ENCODE results near the gene RAB43. TPM values are rescaled to one million over a fixed set of nuclear protein-coding genes. Genes with fewer than 3 reads are reported as not detected.

Gene RAB43
- total and polyA plus RNA-seq, 4 donors, result 3.0 to 6.9 (median 4.4) TPM

DNA sequence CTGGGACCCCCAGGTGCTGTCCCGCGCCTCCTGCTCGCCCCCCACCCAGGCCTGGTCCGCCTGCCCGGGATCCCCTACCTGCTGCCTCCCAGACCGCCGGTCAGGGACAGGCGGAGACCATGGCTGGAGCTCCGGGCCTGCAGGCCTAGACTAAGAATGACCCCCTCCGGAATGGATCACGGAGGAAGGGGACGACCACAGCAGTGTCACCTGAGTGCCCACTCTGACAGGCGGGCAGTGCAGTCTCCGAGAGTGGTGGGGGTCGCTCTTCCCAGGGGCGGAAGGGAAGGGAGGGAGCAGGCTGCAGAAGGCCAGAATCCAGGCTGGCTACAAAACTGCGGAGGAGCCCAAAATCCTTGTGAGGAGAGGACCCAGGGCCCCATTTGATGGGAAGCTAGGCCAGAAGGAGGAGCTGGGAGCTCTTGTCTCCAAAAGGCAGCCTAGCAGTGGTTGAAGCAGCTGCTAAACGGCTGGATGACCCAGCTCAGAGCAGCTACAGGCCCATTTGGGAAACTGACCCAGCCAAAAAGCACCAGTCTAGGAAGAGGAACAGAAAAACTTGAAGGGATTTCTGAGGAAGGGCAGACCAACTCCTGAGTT, 908 bp upstream of the RAB43 start:
- H3K4me3 ChIP-seq (ENCODE audit: low read depth, low read length), result peak overlapping the region; percentile 59
- peak overlapping the region; percentile 86 for H3K27ac ChIP-seq (ENCODE audit: low read depth, low read length)
- H3K9me3 ChIP-seq (ENCODE audit: control insufficient read depth, insufficient read depth, low read length), result no peaks in the 10 kb centered on the region
- no peaks in the 10 kb centered on the region for H3K27me3 ChIP-seq (ENCODE audit: control insufficient read depth, insufficient read depth, low read length)
- peak in 2 of 6 donors; percentile 17 to 39 for DNase-seq (ENCODE audit: low read depth in 4 of 6, low spot score in 6 of 6)
- H3K4me1 ChIP-seq (ENCODE audit: control insufficient read depth, insufficient read depth, low read length), result peaks cover 35% of the 10 kb centered on the region
- H3K36me3 ChIP-seq (ENCODE audit: control insufficient read depth, insufficient read depth, low read length), result peaks cover 17% of the 10 kb centered on the region
- 22% methylated on average over 18 of the region's 18 CpGs for WGBS (ENCODE audit: insufficient coverage)

GRCh38 chr3:129121016-129121791, 400 bp downstream of the RAB43 start:
- Histone ChIP-seq H3K9me3 (ENCODE audit: control insufficient read depth, insufficient read depth, low read length) (no peaks in the 10 kb centered on the region), H3K4me3 (ENCODE audit: low read depth, low read length) (peak overlapping the region; percentile 74), H3K27me3 (ENCODE audit: control insufficient read depth, insufficient read depth, low read length) (no peaks in the 10 kb centered on the region), H3K4me1 (ENCODE audit: control insufficient read depth, insufficient read depth, low read length) (peaks cover 35% of the 10 kb centered on the region), H3K27ac (ENCODE audit: low read depth, low read length) (peak overlapping the region; percentile 82), H3K36me3 (ENCODE audit: control insufficient read depth, insufficient read depth, low read length) (peaks cover 4% of the 10 kb centered on the region)
- WGBS (ENCODE audit: insufficient coverage), result 0% methylated on average over 70 of the region's 80 CpGs
- peak in 3 of 6 donors; percentile 20 to 67 (median 62) for DNase-seq (ENCODE audit: low read depth in 4 of 6, low spot score in 6 of 6)

GRCh38 chr3:129120254-129121004, 1.2 kb downstream of the RAB43 start:
- H3K27ac ChIP-seq (ENCODE audit: low read depth, low read length), result peak overlapping the region; percentile 82
- H3K4me1 ChIP-seq (ENCODE audit: control insufficient read depth, insufficient read depth, low read length), result peaks cover 35% of the 10 kb centered on the region
- peaks cover 2% of the 10 kb centered on the region for H3K36me3 ChIP-seq (ENCODE audit: control insufficient read depth, insufficient read depth, low read length)
- 0% methylated on average over 13 of the region's 18 CpGs for WGBS (ENCODE audit: insufficient coverage)
- H3K9me3 ChIP-seq (ENCODE audit: control insufficient read depth, insufficient read depth, low read length), result no peaks in the 10 kb centered on the region
- peak in 4 of 6 donors; percentile 17 to 78 (median 38) for DNase-seq (ENCODE audit: low read depth in 4 of 6, low spot score in 6 of 6)
- H3K4me3 ChIP-seq (ENCODE audit: low read depth, low read length), result peak overlapping the region; percentile 74
- no peaks in the 10 kb centered on the region for H3K27me3 ChIP-seq (ENCODE audit: control insufficient read depth, insufficient read depth, low read length)

- Histone ChIP-seq H3K27ac (ENCODE audit: low read depth, low read length) (peak overlapping the region; percentile 82), H3K27me3 (ENCODE audit: control insufficient read depth, insufficient read depth, low read length) (no peaks in the 10 kb centered on the region), H3K4me1 (ENCODE audit: control insufficient read depth, insufficient read depth, low read length) (peaks cover 35% of the 10 kb centered on the region), H3K36me3 (ENCODE audit: control insufficient read depth, insufficient read depth, low read length) (peaks cover 7% of the 10 kb centered on the region), H3K9me3 (ENCODE audit: control insufficient read depth, insufficient read depth, low read length) (no peaks in the 10 kb centered on the region), H3K4me3 (ENCODE audit: low read depth, low read length) (peak overlapping the region; percentile 74)
- DNase-seq (ENCODE audit: low read depth in 4 of 6, low spot score in 6 of 6), result no peak
- 56% methylated on average over 10 of the region's 13 CpGs for WGBS (ENCODE audit: insufficient coverage)
Observed at GRCh38 chr3:129119365-129120100, 2.1 kb downstream of the RAB43 start.

GRCh38 chr3:129118745-129119144, 2.9 kb downstream of the RAB43 start:
- DNase-seq (ENCODE audit: low read depth in 4 of 6, low spot score in 6 of 6), result no peak
- Histone ChIP-seq H3K27ac (ENCODE audit: low read depth, low read length) (no peak overlapping the region), H3K36me3 (ENCODE audit: control insufficient read depth, insufficient read depth, low read length) (peaks cover 7% of the 10 kb centered on the region), H3K27me3 (ENCODE audit: control insufficient read depth, insufficient read depth, low read length) (no peaks in the 10 kb centered on the region), H3K9me3 (ENCODE audit: control insufficient read depth, insufficient read depth, low read length) (no peaks in the 10 kb centered on the region), H3K4me1 (ENCODE audit: control insufficient read depth, insufficient read depth, low read length) (peaks cover 35% of the 10 kb centered on the region), H3K4me3 (ENCODE audit: low read depth, low read length) (no peak overlapping the region)
- WGBS (ENCODE audit: insufficient coverage), result 79% methylated on average over 3 of the region's 5 CpGs

GRCh38 chr3:129117134-129117533, 4.5 kb downstream of the RAB43 start:
- no peak overlapping the region for H3K4me3 ChIP-seq (ENCODE audit: low read depth, low read length)
- H3K9me3 ChIP-seq (ENCODE audit: control insufficient read depth, insufficient read depth, low read length), result no peaks in the 10 kb centered on the region
- no peak for DNase-seq (ENCODE audit: low read depth in 4 of 6, low spot score in 6 of 6)
- no peaks in the 10 kb centered on the region for H3K27me3 ChIP-seq (ENCODE audit: control insufficient read depth, insufficient read depth, low read length)
- H3K27ac ChIP-seq (ENCODE audit: low read depth, low read length), result no peak overlapping the region
- peaks cover 11% of the 10 kb centered on the region for H3K36me3 ChIP-seq (ENCODE audit: control insufficient read depth, insufficient read depth, low read length)
- H3K4me1 ChIP-seq (ENCODE audit: control insufficient read depth, insufficient read depth, low read length), result peaks cover 30% of the 10 kb centered on the region

- Histone ChIP-seq H3K9me3 (ENCODE audit: control insufficient read depth, insufficient read depth, low read length) (no peaks in the 10 kb centered on the region), H3K36me3 (ENCODE audit: control insufficient read depth, insufficient read depth, low read length) (peaks cover 11% of the 10 kb centered on the region), H3K4me1 (ENCODE audit: control insufficient read depth, insufficient read depth, low read length) (peaks cover 26% of the 10 kb centered on the region), H3K4me3 (ENCODE audit: low read depth, low read length) (no peak overlapping the region), H3K27me3 (ENCODE audit: control insufficient read depth, insufficient read depth, low read length) (no peaks in the 10 kb centered on the region), H3K27ac (ENCODE audit: low read depth, low read length) (no peak overlapping the region)
- WGBS (ENCODE audit: insufficient coverage), result 35% methylated on average over 4 of the region's 5 CpGs
- DNase-seq (ENCODE audit: low read depth in 4 of 6, low spot score in 6 of 6), result no peak
Observed at GRCh38 chr3:129116482-129116946, 5.1 kb downstream of the RAB43 start.

GRCh38 chr3:129114455-129114854, 7.1 kb downstream of the RAB43 start:
- no peaks in the 10 kb centered on the region for H3K27me3 ChIP-seq (ENCODE audit: control insufficient read depth, insufficient read depth, low read length)
- H3K9me3 ChIP-seq (ENCODE audit: control insufficient read depth, insufficient read depth, low read length), result no peaks in the 10 kb centered on the region
- peaks cover 8% of the 10 kb centered on the region for H3K4me1 ChIP-seq (ENCODE audit: control insufficient read depth, insufficient read depth, low read length)
- no peak for DNase-seq (ENCODE audit: low read depth in 4 of 6, low spot score in 6 of 6)
- no peak overlapping the region for H3K4me3 ChIP-seq (ENCODE audit: low read depth, low read length)
- peaks cover 11% of the 10 kb centered on the region for H3K36me3 ChIP-seq (ENCODE audit: control insufficient read depth, insufficient read depth, low read length)
- WGBS (ENCODE audit: insufficient coverage), result 82% methylated on average over 6 of the region's 6 CpGs
- H3K27ac ChIP-seq (ENCODE audit: low read depth, low read length), result no peak overlapping the region
